Common myeloid progenitor, CD34-positive (primary cell): ENCODE data around the gene CCDC66.

Experiments
- CTCF ChIA-PET: fragments of 350-600 bp; sonication (Branson Sonifier 250); formaldehyde crosslinking; loops from one replicate; lab custom pipeline; 2021; ENCODE audit warnings: antibody characterized with exemption; lab: Charles Lee
- POLR2A ChIA-PET: fragments of 350-600 bp; sonication (Branson Sonifier 250); formaldehyde crosslinking; loops from one replicate; lab custom pipeline; 2021; ENCODE audit warnings: antibody characterized with exemption; lab: Charles Lee
- DNase-seq, 3 donors: peaks; one replicate each; pipeline versions ENCODE4 v3.0.0 to v3.0.0-alpha.2; 2013
- H3K27ac ChIP-seq, 2 experiments: 1 replicate in 1 of 2; 2 replicates in 1 of 2; pipeline ENCODE4 v1.7.0; 2013; ENCODE audit warnings: inconsistent platforms in 2 of 2, low read length in 2 of 2, mild to moderate bottlenecking in 2 of 2, low read depth in 1 of 2, moderate library complexity in 1 of 2; ENCODE audit not compliant: severe bottlenecking in 2 of 2, insufficient read depth in 1 of 2, poor library complexity in 1 of 2
- H3K27me3 ChIP-seq, 5 experiments: replicated peaks in 2 of 5; 1 replicate in 3 of 5; 2 replicates in 2 of 5; pipeline versions ENCODE4 v1.6.1 to v1.7.0; 2013; ENCODE audit warnings: low read length in 4 of 5, mild to moderate bottlenecking in 2 of 5, moderate library complexity in 2 of 5, inconsistent platforms in 1 of 5; ENCODE audit not compliant: insufficient read depth in 5 of 5, control insufficient read depth in 4 of 5
- H3K36me3 ChIP-seq, 4 experiments: 1 replicate in 2 of 4; 2 replicates in 2 of 4; pipeline versions ENCODE4 v1.6.1 to v1.7.0; 2013; ENCODE audit warnings: low read length in 3 of 4, control low read depth in 1 of 4, mild to moderate bottlenecking in 1 of 4; ENCODE audit not compliant: control insufficient read depth in 4 of 4, insufficient read depth in 4 of 4
- H3K4me1 ChIP-seq, 4 experiments: 1 replicate in 3 of 4; 2 replicates in 1 of 4; pipeline versions ENCODE4 v1.6.1 to v1.7.1; 2013; ENCODE audit warnings: low read length in 3 of 4, mild to moderate bottlenecking in 3 of 4, control low read depth in 1 of 4, inconsistent platforms in 1 of 4, moderate library complexity in 1 of 4; ENCODE audit not compliant: control insufficient read depth in 4 of 4, insufficient read depth in 4 of 4; ENCODE audit errors: control extremely low read depth in 1 of 4
- H3K4me3 ChIP-seq, 7 experiments: 1 replicate in 4 of 7; 2 replicates in 3 of 7; pipeline versions ENCODE4 v1.5.1 to v1.7.0; 2013; ENCODE audit warnings: mild to moderate bottlenecking in 7 of 7, low read length in 6 of 7, moderate library complexity in 6 of 7, inconsistent platforms in 2 of 7, low read depth in 2 of 7, control low read depth in 1 of 7; ENCODE audit not compliant: insufficient read depth in 4 of 7, control insufficient read depth in 1 of 7; ENCODE audit errors: extremely low read depth in 1 of 7
- H3K9me3 ChIP-seq, 5 experiments: 1 replicate in 4 of 5; 2 replicates in 1 of 5; pipeline versions ENCODE4 v1.6.1 to v1.7.1; 2013; ENCODE audit warnings: low read length in 4 of 5, mild to moderate bottlenecking in 2 of 5, inconsistent platforms in 1 of 5, low read depth in 1 of 5, moderate library complexity in 1 of 5; ENCODE audit not compliant: control insufficient read depth in 4 of 5, insufficient read depth in 2 of 5; ENCODE audit errors: control extremely low read depth in 1 of 5
- WGBS: methylation state at CpG from one replicate; pipeline ENCODE4 v1.1.5; 2013; ENCODE audit not compliant: insufficient coverage; 5-methylcytosine and 5-hydroxymethylcytosine counted together

The CCDC66 gene

GRCh38 chr3:56667973-56668579 lies 111.1 kb downstream of the CCDC66 start:
- DNase-seq, result no peak
- H3K9me3 ChIP-seq, result no peaks in the 10 kb centered on the region
- H3K27me3 ChIP-seq, result no peaks in the 10 kb centered on the region
- peaks cover 38 to 82% (median 55%) of the 10 kb centered on the region in 4 experiments for H3K36me3 ChIP-seq
- WGBS, result 100% methylated on average over 3 of the region's 3 CpGs
- no peak overlapping the region for H3K4me3 ChIP-seq
- H3K4me1 ChIP-seq, result no peaks in the 10 kb centered on the region
- ChIA-PET POLR2A (interaction anchor here (0.6 kb wide), 1 partner anchor 14 kb away, joined by 3 read pairs; no protein-coding TSS in a partner anchor), CTCF (interaction anchor here (1.2 kb wide), 1 partner anchor 13 kb away, joined by 4 read pairs; no protein-coding TSS in a partner anchor)
- H3K27ac ChIP-seq, result no peak overlapping the region
